Loucy (cell line): Measurements from ENCODE around the gene ARHGAP6.

Experiments used
- CTCF ChIP-seq: fragments of 200-600 bp; sonication (generic); conservative IDR thresholded peaks from 2 replicates; pipeline ENCODE4 v1.5.1; 2014; ENCODE audit warnings: mild to moderate bottlenecking, antibody characterized with exemption, low read length
- EZH2phosphoT487 ChIP-seq: fragments of 200-600 bp; IDR thresholded peaks from 2 replicates; pipeline ENCODE4 v1.6.1; 2018; ENCODE audit warnings: antibody characterized with exemption, mild to moderate bottlenecking, moderate library complexity, borderline replicate concordance

GRCh38 chrX:11408783-11409182, 256.9 kb downstream of the ARHGAP6 start:
- no peak for TF ChIP-seq CTCF
- no peak for TF ChIP-seq EZH2phosphoT487
